ENCODE measurements around the gene NOP14.
A peak's percentile ranks its signal among the peaks of the same experiment; 100 is the strongest.
"Not testable (repeated sequence)": the region's sequence is repeated elsewhere in the genome, so short reads cannot be mapped to it uniquely, and the experiment has no call there.

Gene NOP14

DNA sequence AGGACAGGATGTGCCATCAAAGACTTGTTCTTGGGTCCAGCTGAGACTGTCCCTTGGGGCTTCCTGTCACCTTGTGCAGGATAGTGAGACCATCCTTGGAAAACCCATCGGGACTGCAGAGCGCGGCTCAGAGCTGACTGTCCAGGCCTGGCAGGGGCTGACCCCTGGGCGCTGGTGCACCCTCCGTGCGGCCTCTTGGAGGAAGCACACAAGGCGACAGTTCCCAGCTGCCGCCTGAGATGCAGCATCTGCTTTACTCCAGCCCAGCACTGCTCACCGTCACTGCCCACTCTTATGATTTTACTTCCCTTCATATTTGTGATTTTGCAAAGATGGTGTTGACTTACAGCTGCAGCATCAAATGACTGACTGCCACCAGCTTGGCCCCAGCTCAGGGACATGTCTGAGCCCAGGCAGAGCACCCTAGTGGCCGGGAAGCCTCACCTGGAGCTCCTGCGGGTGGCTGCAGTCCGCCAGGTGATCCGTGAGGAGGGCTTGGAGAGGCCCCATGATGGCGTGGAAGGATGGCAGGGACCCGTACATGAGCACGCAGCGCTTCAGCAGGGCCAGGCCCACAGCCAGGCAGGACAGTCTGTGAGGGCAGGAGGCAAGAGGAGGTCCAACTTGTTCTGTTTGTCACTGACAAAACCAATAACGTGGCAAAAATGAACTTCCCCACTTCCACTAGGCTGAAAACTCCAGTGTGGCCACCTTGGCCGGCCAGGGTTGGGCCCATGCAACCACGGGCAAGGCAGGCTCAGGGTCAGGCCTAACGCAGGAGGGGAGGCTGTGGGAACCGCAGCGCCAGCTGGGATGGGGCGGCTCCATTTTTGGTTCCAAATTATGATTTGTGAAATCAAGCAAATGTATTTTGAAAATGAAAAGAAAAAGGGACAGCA lies 21.8 kb downstream of the NOP14 start:
- DNase-seq, result no peak

- DNase-seq, result no peak
These were observed 22.7 kb downstream of the NOP14 start for GRCh38 chr4:2940267-2941137.

GRCh38 chr4:2939383-2940243 lies 23.6 kb downstream of the NOP14 start:
- no peak for DNase-seq

GRCh38 chr4:2938906-2939305 lies 24.3 kb downstream of the NOP14 start:
- no peak for DNase-seq

GRCh38 chr4:2938411-2938810 lies 24.8 kb downstream of the NOP14 start:
- DNase-seq, result not testable (repeated sequence)

GRCh38 chr4:2937986-2938385 lies 25.2 kb downstream of the NOP14 start:
- no peak for DNase-seq

- no peak for DNase-seq
These were observed 25.9 kb downstream of the NOP14 start for GRCh38 chr4:2937146-2937857.

DNA sequence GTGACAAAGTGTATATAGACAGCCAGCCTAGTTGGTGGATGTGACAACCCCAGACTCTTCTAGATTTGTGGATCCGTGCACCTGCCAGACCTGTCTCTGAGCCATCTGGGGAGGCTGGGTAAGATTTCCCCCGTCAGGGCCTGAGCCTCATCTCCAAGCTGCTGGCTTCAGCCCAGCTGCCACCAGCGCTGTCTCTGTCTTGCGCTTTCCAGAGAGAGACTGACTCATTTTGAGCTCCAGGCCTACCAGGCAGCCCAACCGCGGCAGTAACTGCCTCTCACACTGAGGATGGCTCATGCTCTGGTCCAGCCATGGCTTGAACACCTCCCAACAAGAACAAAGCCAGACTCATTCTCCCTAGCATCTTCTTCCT lies 26.4 kb downstream of the NOP14 start:
- no peak for DNase-seq

DNA sequence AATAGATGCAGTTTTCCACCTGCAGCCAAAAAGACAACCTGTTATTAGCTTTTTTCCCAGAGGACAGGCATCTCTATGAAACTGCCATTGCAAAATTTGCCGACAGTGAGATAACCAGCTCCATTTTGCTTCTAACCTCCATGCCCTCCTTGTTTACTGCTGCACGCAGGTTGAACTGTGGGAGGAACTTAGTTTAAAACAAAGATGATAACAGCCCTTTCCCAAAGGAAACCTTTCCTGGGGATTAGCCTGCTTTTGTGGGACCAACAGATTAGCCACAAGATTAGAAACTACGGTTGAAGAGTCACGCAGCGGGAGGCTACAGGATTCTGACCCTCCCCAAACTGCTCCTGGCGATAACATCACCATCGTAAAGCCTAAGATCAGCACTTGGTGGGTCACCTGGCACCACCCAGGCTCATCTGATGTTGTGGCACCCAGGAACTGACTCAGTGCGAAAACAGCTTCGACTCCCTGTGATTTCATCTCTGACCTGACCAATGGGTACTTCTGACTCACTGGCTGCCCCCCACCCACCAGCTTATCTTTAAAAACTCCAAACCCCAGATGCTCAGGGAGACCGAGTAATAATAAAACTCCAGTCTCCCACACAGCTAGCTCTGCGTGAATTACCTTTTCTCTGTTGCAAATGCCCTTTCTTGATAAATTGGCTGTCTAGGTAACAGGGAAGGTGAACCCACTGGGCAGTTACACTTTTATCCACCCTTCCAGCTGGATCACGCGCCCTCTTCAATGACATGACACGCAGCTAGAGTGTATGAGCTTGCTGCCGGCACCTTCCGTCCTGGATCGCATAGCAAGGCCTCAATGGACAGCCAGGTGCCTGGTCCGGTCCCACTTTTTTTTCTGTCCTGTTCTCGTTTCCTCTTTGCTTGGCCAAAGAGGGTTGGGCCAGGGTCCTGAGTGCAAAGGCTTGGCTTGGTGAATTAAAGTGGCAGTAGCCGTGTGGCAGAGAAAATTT lies 27.2 kb downstream of the NOP14 start:
- no peak for DNase-seq

DNA sequence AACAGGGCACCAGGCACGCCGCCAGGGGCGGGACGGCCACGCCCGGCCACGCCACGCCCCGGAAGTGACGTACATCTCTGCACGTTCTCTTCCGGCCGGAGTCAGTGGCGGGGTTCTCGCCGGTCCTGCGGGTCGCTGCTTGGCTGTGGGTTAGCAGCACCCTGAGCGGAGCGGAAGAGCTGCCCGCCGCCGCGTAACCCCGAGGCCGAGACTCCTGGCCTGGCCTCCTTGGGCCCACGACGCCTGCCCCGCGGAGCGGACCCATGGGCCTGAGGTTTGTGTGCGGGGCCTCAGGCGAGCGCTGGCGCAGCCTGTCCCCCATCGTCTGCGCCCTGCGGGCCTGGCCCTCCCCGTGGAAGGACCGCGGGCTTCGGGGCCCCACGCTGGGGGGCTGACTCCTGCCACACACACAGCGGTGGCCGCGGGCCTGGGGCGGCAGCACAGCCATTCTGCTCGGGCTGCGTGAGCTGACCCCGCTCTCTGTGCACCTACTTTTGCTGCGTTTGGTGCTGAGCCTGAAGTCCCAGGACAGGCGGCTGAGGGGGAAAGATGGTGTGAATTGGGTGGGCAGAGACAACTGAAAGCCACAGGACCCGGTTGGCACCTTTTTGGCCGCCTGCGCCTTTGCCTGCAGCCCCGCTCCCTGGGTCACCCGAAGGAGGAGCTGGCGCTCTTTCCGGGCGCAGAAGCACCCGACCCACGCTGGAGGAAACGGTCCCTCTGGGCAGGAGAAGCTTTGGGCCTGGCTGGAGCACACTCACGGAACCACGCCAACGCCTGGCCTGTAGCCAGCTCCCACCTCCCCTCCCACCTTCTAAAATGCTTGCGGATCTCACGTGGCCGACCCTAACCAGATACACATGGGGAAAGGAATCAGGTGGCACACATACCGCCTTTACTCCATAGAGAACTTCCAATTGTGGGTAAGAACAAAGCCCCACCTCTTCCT lies 28.1 kb downstream of the NOP14 start:
- DNase-seq, result peak; percentile 66

GRCh38 chr4:2934077-2934812 lies 29.0 kb downstream of the NOP14 start:
- DNase-seq, result no peak

- no peak for DNase-seq
These were observed 29.6 kb downstream of the NOP14 start for GRCh38 chr4:2933566-2934076.

- no peak for DNase-seq
These were observed 30.1 kb downstream of the NOP14 start for GRCh38 chr4:2932951-2933565.

GRCh38 chr4:2932321-2932950 lies 30.8 kb downstream of the NOP14 start:
- no peak for DNase-seq

DNA sequence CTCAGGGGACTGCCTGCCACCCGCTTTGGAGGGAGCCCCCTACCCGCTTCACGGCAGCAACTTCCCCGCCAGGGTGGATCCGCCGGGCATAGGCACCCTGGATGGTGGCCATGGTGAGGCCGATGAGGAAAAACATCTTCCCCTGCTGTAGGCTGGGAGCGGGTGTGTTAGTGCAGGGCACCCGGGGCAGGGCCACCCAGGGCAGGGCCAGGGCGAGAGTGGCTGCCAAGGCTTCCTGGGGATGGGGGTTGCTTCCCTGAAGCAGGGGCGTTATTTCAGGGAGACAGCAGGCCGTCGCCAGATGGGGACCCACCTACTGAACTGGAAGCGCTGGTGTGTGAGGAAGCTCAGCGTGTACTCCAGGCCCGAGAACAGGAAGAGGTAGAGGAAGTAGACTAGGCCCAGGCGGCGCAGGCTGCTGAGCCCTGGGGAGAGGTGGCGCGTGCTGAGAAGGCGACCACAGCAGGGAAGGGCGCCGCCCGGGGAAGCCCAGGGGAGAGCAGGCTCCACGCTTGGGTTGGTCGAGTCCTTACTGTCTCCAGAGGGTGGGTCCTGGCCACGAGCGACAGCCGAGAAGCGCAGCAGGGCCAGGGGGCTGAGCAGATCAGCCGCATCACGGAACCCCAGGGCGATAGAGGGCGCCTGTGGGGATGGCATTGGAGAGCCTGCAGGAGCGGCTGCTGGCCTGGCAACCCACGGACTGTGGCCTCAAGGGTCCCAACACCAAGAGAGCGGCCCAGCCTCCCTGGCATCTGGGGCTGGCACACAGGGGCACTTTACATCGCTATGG lies 31.5 kb downstream of the NOP14 start:
- DNase-seq, result no peak

DNA sequence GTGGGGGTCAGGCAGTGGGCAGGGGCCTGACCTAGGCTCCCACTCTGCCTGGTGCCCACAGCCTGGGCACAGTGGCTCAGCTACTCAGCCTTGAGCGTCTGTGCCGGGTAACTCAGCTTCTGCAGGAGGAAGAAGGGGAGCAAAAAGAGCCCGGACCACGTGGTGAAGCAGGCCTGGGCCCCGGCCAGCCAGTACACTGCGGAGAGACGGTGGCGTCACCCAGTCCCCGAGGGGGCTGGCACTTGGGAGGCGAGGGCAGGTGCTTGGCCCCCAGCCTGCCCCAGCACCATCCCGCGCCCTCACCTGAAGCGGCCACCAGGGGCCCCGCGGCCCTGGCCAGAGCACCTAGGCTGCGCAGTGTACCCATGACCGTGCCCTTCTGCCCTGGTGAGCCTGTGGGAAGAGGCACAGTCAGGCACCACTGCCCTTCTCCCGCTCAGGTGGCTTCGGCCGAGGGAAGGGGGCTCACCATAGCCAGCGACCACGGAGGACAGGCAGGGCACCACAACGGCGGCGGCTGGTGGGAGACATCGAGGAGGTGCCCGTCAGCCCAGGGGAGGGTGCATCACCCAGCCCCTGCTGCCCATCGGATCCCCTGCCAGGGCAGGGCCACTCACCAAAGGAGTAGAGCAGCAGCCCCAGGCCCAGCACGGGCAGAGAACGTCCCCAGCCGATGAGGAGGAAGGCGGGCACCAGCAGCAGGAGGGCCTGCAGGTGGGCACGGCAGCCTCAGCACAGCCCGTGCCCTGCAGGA lies 32.3 kb downstream of the NOP14 start:
- DNase-seq, result no peak

Data from NCI-H1105 (cell line).